Esophagus squamous epithelium (tissue), 5 donors: ENCODE measurements around the gene SHISAL1. TPM values are rescaled to one million over a fixed set of nuclear protein-coding genes. Genes with fewer than 3 reads are reported as not detected.
A peak's percentile ranks its signal among the peaks of the same experiment; 100 is the strongest.

Experiments
- DNase-seq: peaks from one replicate; lab custom pipeline; 2025; lab: John Stamatoyannopoulos, UW
- H3K27ac ChIP-seq, 4 donors: fragments of 200-600 bp; sonication (generic); one replicate each; pipeline ENCODE4 v1.5.1; 2016 to 2019; ENCODE audit warnings: mild to moderate bottlenecking in 1 of 4
- H3K27me3 ChIP-seq, 4 donors: fragments of 200-600 bp; sonication (generic); 1 replicate in 3 of 4; 2 replicates in 1 of 4; pipeline versions ENCODE4 v1.5.1 to v1.6.0; 2017 to 2021; ENCODE audit warnings: antibody characterized with exemption in 1 of 4
- H3K36me3 ChIP-seq, 3 donors: fragments of 200-600 bp; sonication (generic); one replicate each; pipeline ENCODE4 v1.5.1; 2016 to 2019
- H3K4me1 ChIP-seq, 3 donors: fragments of 200-600 bp; sonication (generic); one replicate each; pipeline ENCODE4 v1.5.1; 2017 to 2019
- H3K4me3 ChIP-seq, 4 donors: fragments of 200-600 bp; sonication (generic); 1 replicate in 3 of 4; 2 replicates in 1 of 4; pipeline ENCODE4 v1.5.1; 2016 to 2019; ENCODE audit warnings: mild to moderate bottlenecking in 2 of 4, moderate library complexity in 1 of 4
- H3K9me3 ChIP-seq, 3 donors: fragments of 200-600 bp; sonication (generic); one replicate each; pipeline ENCODE4 v1.5.1; 2016 to 2019
- POLR2A ChIP-seq, 4 donors: fragments of 450-650 bp; IDR thresholded peaks; one replicate each; pipeline ENCODE4 v1.6.1; 2017; ENCODE audit warnings: antibody characterized with exemption in 4 of 4, mild to moderate bottlenecking in 4 of 4, moderate library complexity in 3 of 4
- WGBS, 2 donors: methylation state at CpG; one replicate each; pipeline ENCODE4 v1.1.5; 2018; 5-methylcytosine and 5-hydroxymethylcytosine counted together
- intact Hi-C: fragments of 100-400 bp; cut with DNase I; formaldehyde crosslinking; loops from one replicate; pipeline ENCODE4 v1.15.0; 2022
- total RNA-seq, 4 donors: library from RNA; depleted of rRNA; stranded (reverse); fragments of >200 nt; gene quantifications; one replicate each; pipeline ENCODE4 v1.1.0, GENCODE V29; 2016
- TF ChIP-seq, protein P1 (sequence below), 6 experiments: fragments of 450-650 bp in 4 of 6; fragments of 200-600 bp in 2 of 6; sonication (generic) in 2 of 6; IDR thresholded peaks; one replicate each; pipeline ENCODE4 v1.5.1; 2016 to 2019; ENCODE audit warnings: antibody characterized with exemption in 6 of 6, mild to moderate bottlenecking in 4 of 6, moderate library complexity in 4 of 6
- donor health status: DM: yes; HTN: yes; CAD: no.

Gene SHISAL1
- total RNA-seq, 4 donors from 2014 or later, result 0.08 to 1.3 (median 0.31) TPM

DNA sequence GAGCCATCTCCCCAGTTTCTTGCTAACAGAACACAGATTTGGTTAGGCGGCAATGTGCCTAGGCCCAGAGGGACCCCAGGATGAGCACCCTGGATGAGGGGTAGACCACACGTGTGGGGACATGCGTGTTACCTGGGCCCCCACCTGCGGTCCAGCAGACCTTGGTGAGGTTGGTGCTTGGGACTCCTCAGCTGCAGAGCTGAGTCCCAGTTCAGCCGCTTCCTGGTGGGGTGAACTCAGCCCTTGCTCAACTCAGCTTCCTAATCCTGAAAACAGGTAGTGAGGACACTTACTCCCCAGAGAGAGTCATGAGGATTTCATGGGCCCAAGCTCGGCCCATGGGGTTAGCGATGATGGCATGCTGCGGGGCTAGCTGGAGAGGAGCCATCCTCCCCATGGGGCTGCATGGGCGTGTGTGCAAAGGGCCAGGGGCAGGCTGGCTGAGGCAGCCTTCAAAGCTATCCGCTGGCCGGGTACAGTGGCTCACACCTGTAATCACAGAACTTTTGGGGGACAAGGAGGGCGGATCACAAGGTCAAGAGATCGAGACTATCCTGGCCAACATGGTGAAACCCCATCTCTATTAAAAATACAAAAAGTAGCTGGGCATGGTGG is 46.9 kb upstream of the SHISAL1 start:
- intact Hi-C loops, result no loop called here

DNA sequence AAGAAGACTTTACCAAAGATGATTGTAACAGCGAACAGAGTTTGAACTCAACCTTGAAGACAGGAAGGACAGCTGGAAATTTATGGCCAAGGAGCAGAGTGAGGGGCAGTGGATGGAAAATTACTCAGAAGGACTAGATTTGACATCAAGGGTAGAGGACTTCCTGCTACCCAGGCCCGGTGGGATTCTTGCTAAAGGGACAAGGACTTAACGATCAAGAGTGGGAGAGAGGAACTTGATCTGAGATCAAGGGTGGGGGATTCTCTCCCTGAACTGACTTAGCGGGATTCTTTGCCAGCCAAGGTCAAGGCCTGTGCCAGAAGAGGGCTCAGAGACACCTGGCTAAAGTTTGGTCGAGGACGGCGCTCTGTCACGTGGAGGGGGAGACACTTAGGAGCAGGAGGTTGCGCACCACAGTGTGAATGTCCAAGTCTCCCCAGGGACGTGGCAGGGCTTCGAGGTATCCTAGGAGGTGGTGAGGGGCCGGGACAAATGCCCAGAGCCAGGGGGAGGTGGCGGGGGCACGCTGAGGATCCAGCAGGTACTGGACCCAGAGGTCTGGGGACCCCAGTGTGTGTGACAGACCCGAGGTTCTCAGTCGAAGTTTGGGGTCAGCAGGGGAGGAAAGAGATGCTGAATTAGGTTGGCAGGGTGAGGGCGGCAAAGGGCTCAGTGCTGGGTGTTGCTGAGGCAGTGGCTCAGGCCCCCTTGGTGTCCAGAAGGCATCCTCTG is 46.1 kb upstream of the SHISAL1 start:
- peaks cover 19 to 63% (median 46%) of the 10 kb centered on the region in 3 donors for H3K4me1 ChIP-seq
- intact Hi-C loops, result no loop called here
- TF ChIP-seq, protein P1, sequence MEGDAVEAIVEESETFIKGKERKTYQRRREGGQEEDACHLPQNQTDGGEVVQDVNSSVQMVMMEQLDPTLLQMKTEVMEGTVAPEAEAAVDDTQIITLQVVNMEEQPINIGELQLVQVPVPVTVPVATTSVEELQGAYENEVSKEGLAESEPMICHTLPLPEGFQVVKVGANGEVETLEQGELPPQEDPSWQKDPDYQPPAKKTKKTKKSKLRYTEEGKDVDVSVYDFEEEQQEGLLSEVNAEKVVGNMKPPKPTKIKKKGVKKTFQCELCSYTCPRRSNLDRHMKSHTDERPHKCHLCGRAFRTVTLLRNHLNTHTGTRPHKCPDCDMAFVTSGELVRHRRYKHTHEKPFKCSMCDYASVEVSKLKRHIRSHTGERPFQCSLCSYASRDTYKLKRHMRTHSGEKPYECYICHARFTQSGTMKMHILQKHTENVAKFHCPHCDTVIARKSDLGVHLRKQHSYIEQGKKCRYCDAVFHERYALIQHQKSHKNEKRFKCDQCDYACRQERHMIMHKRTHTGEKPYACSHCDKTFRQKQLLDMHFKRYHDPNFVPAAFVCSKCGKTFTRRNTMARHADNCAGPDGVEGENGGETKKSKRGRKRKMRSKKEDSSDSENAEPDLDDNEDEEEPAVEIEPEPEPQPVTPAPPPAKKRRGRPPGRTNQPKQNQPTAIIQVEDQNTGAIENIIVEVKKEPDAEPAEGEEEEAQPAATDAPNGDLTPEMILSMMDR (IDR thresholded peaks at IDR 0.05), result no peak
- no peak for TF ChIP-seq POLR2A (IDR thresholded peaks at IDR 0.05)
- peaks cover 0 to 68% (median 0%) of the 10 kb centered on the region in 4 donors for H3K27me3 ChIP-seq
- DNase-seq, result no peak
- H3K36me3 ChIP-seq, result no peaks in the 10 kb centered on the region
- peak overlapping the region in 2 of 4 donors; percentile 8 to 67 for H3K27ac ChIP-seq
- H3K4me3 ChIP-seq, result no peak overlapping the region
- WGBS, 2 donors, result 81 to 83% methylated on average over 11 to 12 of the region's 17 CpGs
- H3K9me3 ChIP-seq, result no peaks in the 10 kb centered on the region

More for the DNA sequence above, 46.9 kb upstream of the SHISAL1 start:
- TF ChIP-seq, protein P1 (IDR thresholded peaks at IDR 0.05), result no peak
- no peak for TF ChIP-seq POLR2A (IDR thresholded peaks at IDR 0.05)
- Histone ChIP-seq H3K4me1 (peaks cover 23 to 70% (median 53%) of the 10 kb centered on the region in 3 donors), H3K27me3 (peaks cover 0 to 69% (median 0%) of the 10 kb centered on the region in 4 donors), H3K36me3 (no peaks in the 10 kb centered on the region), H3K9me3 (no peaks in the 10 kb centered on the region), H3K27ac (peak overlapping the region in 1 of 4 donors; percentile 66), H3K4me3 (no peak overlapping the region)
- DNase-seq, result no peak
- WGBS, 2 donors, result 89% methylated on average over 6 to 9 of the region's 13 CpGs

DNA sequence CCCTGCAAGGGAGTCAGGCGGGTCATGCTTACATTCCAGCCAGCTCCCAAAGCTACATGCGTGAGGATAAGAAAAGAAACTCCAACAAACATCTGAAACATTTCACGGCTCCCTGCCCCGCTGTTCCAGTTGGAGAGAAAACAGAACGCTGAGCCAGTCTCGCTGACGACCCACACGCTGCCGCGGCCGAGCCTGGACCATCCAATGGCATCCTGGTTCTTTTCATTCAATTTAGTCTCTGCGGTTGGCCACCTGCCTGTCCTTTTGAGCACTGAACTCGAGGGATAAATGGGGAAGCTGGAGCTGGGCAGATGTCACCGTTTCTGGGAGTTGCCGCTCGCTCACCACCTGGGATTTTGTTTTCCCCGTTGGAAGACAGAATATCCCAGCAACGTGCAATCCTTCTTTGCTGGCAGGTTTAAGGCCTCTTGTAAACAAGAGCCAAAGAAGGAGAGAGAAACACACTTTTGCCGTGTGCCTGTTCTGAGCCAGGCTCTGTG is 45.3 kb upstream of the SHISAL1 start:
- Histone ChIP-seq H3K27me3 (peaks cover 0 to 68% (median 0%) of the 10 kb centered on the region in 4 donors), H3K27ac (peak overlapping the region in 2 of 4 donors; percentile 8 to 67), H3K36me3 (no peaks in the 10 kb centered on the region), H3K9me3 (no peaks in the 10 kb centered on the region), H3K4me1 (peaks cover 17 to 54% (median 37%) of the 10 kb centered on the region in 3 donors), H3K4me3 (no peak overlapping the region)
- TF ChIP-seq, protein P1 (IDR thresholded peaks at IDR 0.05), result no peak
- no peak for TF ChIP-seq POLR2A (IDR thresholded peaks at IDR 0.05)
- 39 to 40% methylated on average over 7 to 11 of the region's 19 CpGs for WGBS, 2 donors
- no peak for DNase-seq
- intact Hi-C loops, result no loop called here

DNA sequence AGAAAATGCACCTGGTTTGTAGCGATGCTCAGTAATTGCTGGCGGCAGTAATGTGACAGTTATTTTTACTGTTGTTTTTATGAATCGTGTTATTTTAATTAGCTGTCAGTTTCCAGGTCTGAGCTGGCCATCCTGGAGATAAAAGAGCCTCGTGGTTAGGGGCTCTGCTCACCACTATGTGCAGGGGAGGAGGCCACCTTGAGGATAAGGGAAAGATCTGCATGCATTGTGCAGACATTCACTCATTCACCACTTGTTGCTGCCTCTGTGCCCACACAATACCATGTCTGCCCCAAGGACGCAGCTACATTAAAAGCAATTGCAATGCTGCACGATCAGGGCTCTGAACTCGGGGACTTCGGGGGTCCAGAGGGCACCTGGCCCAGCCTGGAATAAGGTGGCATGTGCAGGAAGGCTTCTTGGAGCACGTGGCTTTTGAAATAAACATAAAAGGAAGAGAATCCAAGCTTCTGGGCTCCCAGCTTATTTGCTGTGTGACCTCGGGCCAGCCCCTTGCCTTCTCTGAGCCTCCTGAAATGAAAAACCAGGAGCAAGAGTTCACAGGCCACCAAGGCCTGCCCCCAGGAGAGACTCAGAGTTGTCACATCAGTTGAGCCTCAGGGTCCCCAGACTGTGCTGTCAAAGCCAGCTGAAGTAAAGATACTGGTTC is 44.7 kb upstream of the SHISAL1 start:
- WGBS, 2 donors, result 49 to 68% methylated on average over 7 to 10 of the region's 10 CpGs
- no peaks in the 10 kb centered on the region for H3K9me3 ChIP-seq
- no peaks in the 10 kb centered on the region for H3K36me3 ChIP-seq
- H3K4me1 ChIP-seq, result peaks cover 17 to 48% (median 31%) of the 10 kb centered on the region in 3 donors
- intact Hi-C loops, result no loop called here
- H3K27me3 ChIP-seq, result peaks cover 0 to 70% (median 0%) of the 10 kb centered on the region in 4 donors
- TF ChIP-seq POLR2A (IDR thresholded peaks at IDR 0.05), result no peak
- TF ChIP-seq, protein P1 (IDR thresholded peaks at IDR 0.05), result no peak
- no peak overlapping the region for H3K4me3 ChIP-seq
- no peak for DNase-seq
- H3K27ac ChIP-seq, result peak overlapping the region in 1 of 4 donors; percentile 67
